Panc1 (cell line): Measurements from ENCODE around the gene CROCC2.

Experiments used
- CTCF ChIP-seq: fragments of 450-650 bp; IDR thresholded peaks from 2 replicates; pipeline ENCODE4 v1.5.1; 2017; ENCODE audit warnings: mild to moderate bottlenecking
- REST ChIP-seq, 2 experiments: IDR thresholded peaks; 2 replicates each; pipeline ENCODE4 v1.6.1; 2011 to 2012; ENCODE audit warnings: low read depth in 2 of 2, control low read depth in 1 of 2, low read length in 1 of 2, mild to moderate bottlenecking in 1 of 2, moderate library complexity in 1 of 2; ENCODE audit not compliant: insufficient read depth in 1 of 2

- TF ChIP-seq CTCF (no peak), REST (IDR thresholded peaks at IDR 0.05; ENCODE audit: insufficient read depth in 1 of 2, low read depth in 2 of 2, low read length in 1 of 2) (no peak)
These were observed 5.6 kb downstream of the CROCC2 start for GRCh38 chr2:240911641-240912265.
